NCI-H774 (cell line): ENCODE results near the gene MTHFD1L.
A peak's percentile ranks its signal among the peaks of the same experiment; 100 is the strongest.
"Not testable (repeated sequence)": the region's sequence is repeated elsewhere in the genome, so short reads cannot be mapped to it uniquely, and the experiment has no call there.

Experiments used
- DNase-seq: peaks from one replicate; lab custom pipeline; 2025; lab: John Stamatoyannopoulos, UW

MTHFD1L gene

GRCh38 chr6:151043944-151044343, 178.4 kb downstream of the MTHFD1L start:
- no peak for DNase-seq

- peak; percentile 83 for DNase-seq
Measured at GRCh38 chr6:151044465-151045441, 179.3 kb downstream of the MTHFD1L start.

DNA sequence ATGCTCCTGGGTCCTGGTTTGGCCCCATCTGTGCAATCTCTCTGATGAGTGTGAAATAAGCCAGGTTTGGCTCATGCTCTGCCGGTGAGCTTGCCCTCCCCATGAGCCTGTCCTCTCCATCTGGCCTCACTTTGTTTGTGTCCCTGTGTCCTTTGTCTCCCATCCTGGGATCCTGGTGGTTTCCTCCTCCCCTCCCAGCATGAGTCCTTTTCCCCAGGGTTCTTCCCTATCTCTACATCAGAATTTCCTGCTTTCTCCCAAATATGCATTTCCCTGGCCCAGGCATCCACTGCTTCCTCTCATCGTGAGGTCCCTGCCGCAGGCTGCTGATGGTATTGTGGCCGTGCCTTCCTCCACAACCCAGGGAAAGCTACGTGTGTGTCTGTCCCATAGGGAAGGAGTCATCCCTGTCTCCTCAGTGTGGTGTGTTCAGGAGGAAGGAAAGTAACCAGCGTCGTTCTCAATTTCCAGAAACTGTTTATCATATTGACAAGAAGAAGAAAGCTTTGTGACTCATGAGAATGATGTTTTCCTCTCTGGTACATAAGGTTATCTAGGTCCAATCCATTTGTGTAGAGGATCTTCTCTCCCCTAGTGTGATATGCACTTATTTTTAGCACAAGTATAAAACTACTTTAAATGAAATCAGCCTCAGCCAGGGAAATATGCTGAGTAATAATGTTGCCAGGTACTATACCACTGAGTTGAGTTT, 180.2 kb downstream of the MTHFD1L start:
- DNase-seq: not testable (repeated sequence)

DNA sequence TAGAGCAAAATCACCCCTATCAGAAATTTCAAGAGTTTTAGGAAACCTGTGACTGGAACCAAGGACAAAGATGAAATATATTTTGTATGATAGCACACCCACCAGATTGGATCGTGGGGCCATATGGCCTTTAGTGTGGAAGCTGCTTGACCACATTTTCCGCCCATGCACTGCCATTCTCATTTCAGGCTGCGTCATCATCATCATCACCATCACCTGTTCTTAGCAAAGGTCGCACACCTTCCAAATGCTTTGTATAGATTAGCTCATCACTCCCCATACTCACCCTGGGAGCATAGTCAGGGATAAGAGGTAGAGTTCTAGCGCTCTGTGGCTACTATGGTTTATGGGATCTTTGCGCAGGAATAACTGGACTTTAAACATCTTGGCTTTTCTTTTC, 185.7 kb downstream of the MTHFD1L start:
- DNase-seq: no peak

- no peak for DNase-seq
Measured at GRCh38 chr6:151052021-151052646, 186.6 kb downstream of the MTHFD1L start.

DNA sequence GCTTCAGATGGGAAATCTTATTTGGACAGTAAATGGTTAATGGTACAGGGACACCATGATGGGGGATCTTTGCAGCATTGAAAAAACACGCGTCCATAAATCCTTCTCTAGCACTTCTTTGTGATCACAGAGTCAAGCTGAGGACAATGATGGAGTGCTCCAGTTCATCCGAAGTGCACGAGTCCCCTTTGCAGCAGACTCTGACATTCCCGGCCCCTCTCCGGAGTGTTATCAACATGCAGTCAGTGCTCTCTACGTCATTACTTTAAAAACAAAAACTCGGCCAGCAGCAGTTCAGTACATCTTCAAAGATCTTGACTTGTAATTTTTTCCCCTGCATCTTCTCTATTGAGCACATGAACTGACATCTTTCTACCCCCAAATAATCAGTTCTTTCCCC, 188.8 kb downstream of the MTHFD1L start:
- DNase-seq: no peak

GRCh38 chr6:151056230-151056907, 190.9 kb downstream of the MTHFD1L start:
- no peak for DNase-seq

GRCh38 chr6:151057061-151057460, 191.6 kb downstream of the MTHFD1L start:
- no peak for DNase-seq

DNA sequence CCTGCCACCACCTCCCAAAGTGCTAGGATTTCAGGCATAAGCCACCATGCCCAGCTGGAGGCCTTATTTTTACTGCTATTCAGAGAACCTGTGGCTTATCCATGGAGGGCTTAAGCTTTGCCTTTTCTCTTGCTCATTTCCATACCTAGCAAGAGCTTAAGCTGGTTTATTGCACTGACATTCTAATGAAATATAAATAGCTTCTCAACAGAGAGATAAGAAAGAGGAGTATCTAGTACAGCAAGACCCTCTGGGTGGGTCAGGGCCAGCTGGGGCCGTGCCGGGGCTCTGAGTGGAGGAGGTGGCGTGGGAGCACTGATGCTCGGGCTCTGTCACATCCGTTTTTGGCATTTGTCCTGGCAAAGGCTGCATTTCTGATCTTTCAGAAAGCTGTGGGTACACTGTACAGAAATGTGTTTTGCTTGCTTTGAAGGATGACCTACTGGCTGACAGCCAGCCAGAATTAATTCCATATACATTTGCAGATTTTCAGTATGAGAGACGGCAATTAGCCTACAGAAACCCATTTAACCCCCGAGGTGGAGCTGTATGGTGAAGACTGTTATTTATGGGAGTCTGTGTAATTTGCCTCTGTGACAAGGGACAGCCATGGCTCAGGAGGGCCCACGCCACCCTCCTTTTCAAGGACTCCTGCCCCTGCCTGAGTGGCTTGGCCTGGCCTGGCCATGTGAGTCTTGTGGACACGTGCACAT, 192.7 kb downstream of the MTHFD1L start:
- no peak for DNase-seq

DNA sequence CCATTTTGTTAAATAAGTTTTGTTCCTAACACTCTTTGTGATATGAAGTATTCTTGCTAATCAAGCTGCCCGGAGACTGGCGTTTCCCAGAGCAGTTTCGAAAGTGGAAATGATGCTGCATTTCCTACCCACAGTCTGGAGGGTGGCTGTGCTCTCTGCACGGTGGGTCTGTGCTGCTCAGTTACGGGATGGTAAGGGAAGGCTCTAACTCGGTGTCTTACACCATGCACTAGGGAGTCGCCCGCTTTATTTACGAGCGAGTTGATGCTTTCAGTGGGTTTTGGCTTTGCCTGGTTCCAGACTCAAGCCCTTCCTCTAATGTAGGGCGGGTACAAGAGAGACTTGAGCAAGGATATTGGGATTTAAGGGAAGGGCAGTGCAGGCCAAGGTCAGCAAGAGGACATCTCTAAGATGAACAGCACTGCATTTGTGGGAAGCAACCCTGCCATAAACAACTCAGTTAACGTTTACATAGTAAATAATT, 194.2 kb downstream of the MTHFD1L start:
- DNase-seq: no peak

- no peak for DNase-seq
Measured at GRCh38 chr6:151060096-151060765, 194.7 kb downstream of the MTHFD1L start.

GRCh38 chr6:151060766-151061531, 195.4 kb downstream of the MTHFD1L start:
- no peak for DNase-seq

DNA sequence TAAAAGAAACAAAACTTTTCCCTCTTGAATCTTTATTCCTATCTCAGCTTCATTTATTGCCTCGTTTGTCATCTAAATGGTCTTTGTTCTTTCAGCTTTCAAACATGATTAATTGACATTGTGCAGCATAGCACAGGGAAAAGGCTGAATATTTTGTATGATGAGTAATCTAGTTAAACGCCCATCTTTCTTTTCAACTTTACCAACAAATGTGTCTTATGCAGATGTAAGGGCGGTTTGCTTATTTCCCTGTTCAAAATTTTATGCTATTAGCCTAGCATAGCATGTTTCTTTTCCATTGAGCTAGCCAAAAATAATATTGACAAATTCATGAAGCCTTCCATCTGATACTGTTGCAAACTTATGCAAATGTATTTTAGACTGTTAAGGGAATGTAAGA, 197.8 kb downstream of the MTHFD1L start:
- no peak for DNase-seq

DNA sequence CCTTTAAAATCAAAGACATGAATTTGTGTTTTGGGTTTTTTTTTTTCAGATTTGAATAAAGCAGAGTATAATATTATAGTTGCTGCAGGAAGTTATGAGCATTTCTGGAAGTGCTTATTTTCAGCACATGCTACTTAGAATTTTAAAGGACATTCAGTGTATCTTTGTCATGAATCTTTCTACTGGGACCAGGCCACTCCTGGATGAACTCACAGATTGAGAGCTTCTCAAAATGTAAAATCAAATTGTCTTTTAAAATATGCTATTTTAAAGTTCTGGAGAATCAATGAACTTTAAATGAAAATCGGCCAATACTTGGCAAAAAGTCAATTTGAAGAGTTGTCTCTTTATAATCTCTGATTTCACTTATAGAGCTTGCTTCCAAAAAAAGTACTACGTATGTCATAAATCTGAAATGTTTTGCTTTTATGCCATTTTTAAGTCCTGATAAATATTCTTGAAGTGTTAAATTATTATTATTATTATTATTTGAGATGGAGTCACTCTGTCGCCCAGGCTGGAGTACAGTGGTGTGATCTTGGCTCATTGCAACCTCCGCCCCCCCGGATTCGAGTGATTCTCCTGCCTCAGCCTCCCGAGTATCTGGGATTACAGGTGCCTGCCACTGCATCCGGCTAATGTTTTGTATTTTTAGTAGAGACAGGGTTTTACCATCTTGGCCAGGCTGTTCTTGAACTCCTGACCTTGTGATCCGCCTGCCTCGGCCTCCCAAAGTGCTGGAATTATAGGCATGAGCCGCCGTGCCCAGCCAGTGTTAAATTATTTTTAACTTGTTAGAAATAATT, 198.5 kb downstream of the MTHFD1L start:
- DNase-seq: no peak

GRCh38 chr6:151065027-151065815, 199.7 kb downstream of the MTHFD1L start:
- no peak for DNase-seq

DNA sequence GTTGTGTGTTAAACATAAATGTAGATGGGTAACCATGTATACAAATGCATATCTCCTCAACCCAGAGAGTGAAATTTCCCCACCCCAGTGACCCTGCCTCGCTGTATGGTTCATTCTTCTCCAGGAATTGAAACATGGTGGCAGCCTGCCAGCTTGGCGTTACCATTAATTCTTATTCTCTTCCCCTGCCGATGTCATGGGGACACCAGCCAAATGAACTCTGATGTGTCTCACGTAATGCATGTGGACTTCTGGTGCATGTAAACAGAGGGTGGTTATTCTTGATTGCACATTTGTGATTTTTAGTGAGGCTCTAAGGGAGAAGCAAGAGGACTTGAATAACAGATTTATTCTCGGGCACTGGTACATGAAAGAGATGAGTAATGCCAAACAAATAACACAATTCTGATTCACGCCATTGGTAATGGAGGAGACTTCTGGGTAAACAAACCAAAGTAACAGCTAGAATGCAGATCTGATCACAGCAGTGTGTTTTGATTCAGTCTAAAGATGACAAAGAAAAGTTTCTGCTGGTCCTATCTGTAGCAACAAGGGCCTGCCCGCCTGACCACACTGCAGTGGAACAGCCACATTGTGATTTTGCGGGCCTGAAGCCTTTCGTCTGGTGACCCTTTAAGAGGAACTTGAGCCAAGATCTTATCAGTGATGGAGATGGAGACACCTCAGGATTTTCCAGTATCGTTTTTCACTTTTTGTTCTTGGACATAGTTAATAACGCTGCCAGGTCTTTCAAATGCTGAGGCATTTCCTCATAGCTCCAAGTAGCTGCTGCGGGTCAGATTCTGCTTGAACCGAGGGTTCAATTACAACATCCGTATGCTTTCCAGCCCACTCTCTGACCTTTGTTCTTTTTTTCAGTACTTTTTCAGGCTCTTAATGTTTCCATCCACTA, 202.4 kb downstream of the MTHFD1L start:
- peak; percentile 45 for DNase-seq

DNA sequence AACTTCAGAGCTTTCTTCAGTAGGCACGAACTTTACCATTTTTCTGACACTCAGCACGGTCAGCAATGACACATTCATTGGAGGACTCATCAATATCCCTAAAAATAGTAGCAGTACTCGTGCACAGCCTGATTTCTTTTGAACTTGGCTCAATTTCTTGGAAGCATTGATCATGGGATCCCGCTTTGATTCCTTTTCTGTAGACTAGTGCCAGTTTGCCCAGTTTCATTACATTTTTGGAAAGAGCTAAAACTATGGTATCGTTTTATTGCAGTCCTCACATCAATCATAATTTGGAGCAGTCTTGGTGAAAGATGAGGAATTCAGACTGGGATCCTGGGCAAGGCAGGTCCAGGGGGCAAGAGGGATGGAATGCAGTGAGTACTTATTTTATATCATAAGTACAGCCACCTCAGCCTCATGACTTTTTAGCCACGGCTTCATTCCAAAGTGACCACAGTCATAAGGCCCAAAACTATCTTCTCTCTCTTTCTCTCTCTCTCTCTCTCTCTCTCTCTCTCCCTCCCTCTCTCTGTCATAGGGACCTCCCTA, 203.3 kb downstream of the MTHFD1L start:
- no peak for DNase-seq
